ENCODE results near the gene MEIS1.

The MEIS1 gene

DNA sequence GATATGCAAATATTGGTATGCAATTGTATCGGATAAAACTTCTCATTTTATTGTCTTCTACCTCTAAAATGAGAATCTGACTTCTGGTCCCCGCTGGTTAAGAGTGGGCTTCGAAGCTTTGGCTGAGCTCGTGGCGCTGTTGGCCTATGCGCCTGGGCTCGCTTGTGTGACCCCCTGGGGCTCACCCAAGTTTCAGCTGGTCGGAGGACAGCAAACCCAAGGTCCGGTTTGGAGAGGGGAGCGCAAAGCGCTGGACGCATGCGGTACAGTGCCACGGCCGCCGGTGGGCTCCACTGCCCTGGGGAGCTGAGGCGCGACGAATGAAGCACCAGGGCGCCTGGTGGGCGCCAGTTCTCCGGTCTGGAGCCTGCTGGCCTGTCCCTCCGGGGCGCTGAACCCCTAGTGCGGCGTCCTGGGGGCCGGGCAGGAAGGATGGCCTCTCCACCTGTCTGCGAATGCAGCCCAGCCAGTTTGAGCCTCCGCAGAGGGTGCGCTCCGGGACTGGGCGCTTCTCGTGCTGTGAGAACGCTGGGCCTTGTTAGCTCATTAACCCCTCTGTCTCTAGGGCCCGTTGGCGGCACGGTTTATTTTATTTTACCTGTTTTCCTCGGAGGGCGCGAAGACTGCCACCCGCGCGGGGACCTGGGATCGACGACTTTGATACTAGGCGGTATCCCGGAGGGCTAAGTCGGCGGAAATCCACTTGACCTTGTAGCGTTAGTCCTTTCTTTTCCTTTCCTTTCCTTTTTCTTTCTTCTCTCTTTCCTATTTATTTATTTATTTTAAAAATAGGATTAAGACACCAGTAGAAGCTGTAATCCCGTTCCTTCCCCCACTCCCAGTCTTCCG is 10.4 kb downstream of the MEIS1 start:
- no peak for DNase-seq

DNA sequence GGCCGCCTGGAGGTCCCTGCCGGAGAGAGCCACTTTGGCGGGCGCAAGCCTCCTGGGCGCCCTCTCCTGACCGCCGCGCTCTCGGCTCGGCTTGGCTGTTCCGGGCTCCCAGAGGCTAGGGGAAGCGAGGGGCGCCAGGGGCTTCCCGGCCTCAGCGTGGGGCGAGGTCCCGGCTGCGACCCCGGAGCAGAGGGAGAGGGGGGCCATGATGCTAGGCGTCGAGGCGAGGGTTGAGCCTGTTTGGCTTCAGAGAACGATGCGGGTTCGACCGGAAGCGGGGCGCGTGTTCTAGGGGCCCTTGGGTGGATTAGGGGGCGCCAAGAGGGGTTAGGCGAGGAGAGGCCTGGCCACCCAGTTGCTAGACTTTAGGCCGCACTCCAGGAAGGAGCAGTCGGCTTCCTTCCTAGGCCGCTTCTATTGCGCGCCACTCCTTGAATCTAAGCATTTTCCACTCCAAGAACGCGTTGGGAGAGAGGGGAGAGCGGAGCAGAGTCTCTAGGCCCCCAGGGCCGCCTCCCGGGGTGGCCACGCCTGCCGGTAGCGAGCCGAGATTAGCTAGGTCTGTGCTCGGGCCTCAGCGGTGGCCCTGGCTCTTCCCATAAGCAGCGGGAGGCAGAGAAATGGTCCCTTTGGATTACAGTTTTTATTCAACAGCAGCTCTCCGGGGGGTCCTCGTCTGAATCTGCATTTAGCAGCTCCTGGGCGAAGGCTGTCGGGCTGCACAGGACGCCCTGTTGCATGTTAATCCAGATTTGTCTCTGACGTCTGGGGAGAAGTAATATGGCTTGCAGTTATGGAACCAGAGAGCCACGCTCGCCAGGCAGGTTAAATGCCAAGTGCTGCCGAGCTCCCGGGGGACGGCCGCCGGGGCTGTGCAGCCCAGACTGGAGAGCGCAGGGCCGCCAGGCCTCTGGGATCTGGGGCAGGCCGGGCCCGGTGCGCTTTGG is 11.3 kb downstream of the MEIS1 start:
- no peak for DNase-seq

DNA sequence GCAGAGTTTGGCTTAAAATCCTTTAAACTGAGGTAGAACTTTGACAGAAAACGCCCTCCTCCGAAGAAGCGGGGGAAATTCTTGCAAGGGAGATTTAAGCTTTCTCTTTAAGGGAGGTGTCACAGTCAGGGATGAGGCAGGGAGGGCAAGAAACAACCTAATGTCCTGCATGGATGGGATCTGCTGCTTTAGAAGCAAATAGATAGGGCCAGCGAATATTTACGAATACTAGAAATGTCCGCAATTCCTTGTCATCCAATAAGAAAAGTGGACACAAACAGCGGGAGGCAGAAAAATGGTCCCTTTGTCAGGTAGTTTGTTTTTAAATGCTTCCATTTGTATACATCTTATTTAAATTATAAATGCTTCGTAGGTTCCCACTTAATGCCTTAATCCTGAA is 12.0 kb downstream of the MEIS1 start:
- no peak for DNase-seq

DNA sequence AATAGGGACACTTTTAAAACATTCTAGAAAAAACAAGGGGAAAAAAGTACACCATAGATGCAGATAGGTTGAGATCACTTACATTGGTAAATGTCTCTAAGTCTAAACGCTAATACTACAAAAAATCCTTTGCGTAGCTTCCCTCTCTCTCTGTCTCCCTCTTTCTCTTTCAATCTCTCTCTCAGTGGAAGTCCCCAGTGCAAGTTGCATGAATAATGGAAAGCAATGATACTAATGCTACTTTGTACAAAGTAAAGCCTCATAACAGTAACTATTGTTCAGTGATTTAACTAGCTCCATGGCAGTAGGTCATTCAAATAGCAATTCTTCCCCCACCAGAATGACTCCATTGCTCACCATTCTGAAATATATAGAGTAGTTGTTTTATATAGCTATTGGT is 12.8 kb downstream of the MEIS1 start:
- DNase-seq: no peak

DNA sequence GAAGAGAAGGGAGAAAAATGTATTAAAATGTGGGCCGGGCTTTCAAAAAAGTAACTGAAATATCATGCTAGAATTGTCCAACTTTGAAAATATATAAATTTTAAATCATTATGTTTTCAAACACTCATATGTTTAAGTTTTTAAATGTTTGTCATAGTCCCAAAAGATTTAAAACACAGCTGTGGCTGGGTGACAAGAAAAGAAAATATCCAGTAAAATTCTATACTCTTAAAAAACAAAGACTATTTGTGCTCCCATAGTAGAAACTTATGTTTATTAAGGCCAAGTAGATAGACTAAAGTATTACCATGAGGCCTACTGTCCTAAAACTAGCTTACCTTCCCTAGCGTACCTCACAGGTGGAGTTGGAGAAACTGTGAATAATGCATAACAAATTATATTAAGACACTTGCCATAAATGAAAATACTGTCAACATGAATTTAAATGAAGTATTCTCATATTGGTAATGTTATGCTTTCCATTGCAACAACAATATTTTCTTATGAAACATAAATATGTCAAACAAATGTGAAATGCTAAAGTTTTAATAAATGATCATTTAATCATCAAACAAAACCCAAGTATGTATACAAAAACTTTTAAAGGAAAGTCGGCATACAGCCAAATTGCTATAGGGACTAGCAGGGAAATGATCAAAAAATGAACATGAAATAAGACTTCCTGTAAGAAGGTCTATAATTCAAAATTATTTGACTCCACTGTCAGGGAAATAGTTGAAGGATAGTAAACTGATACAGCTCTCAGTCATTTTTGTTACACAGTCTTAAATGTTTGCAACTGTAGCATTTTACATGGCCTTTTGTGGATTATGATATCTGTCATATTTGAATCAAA is 13.4 kb downstream of the MEIS1 start:
- no peak for DNase-seq

DNA sequence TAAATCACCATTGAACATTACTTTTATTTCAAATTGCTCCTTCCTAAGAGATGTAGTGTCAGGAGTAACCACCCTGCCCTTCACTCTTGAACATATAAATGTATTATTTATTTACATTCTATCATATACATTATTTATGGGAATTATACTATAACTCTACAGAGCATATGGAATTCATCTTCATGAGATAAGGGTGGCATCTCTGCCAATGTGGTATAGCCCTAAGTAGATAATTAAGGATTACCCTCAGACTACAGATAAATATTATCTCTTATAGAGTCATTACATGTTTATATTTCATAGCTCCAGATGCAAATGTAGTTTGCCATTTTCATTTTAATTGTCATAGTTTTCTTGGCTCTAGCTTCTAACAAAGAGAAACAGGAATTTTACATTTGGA is 17.3 kb downstream of the MEIS1 start:
- DNase-seq: no peak

DNA sequence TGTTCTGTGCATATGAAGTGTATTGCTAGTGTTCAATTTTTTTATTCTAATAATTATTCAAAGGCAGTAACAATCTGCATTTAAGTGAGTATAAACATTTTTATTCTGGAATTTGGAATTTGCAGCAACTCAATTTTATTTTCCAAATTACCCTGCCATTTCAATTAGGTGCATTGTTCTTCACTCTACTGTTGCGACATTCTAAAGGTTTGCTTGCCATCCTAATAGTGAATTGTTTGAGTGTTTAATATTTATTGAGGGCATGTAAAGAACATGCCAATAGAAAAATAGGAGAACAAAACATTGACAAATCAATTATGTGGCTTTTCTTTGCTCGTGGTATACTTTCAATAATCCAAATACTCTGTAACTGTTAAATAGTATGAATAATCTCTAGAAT is 18.0 kb downstream of the MEIS1 start:
- no peak for DNase-seq

DNA sequence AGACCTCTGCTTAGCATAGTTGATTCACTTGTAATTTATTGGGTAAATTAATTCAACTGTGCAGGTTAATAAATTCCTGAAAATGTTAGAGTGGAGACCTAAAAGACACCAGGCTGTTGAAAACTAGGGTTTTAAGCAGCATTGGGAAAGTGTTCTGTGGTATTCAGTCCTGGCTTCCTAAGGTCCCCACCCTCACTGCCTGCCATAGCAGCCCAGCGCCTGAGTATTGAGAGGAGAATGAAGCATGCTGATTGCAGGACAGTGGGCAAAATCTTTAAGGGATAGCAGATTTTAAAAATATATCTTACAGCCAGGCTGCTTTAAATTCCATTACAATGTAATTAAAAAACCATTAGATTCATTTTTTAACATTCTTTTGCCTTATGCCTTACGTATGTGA is 20.6 kb downstream of the MEIS1 start:
- no peak for DNase-seq

DNA sequence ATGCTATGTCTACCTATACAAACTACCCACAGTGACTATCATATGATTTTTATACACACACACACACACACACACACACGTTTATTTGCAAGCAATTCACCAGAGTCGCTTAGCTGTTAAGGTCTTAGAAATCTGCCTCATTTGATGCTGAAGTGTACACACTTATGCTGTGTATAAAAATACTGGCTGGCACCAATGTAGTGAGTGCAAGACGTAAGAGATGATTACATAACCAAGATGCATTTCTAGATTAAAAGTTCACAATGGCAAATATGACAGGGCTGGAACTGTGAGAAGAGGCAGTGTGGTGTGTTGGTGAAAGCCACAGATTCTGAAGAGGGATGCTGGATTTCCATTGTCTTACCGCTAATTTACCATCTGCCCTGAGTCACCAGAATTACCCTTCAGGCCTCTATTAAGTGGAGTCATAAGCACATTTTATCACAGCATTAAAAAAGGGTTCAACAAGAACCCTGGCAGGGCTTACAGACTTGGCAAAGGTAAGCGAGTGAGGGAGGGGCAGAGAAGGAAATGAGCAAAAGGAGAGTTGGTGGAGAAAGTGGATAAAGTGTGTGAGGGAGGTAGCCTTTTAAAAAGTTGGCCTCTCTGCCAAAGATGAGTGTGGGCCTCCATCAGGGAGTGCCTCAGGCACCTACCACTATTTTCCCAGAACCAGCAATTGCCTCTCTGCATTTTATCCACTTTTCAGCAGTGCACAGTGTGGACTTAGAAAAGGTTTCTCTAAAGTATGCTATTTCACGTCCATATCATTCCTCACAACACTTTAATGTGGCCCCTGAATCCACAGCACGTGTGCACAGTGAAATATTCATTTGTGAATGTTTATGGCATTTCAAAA is 21.5 kb downstream of the MEIS1 start:
- DNase-seq: no peak

DNA sequence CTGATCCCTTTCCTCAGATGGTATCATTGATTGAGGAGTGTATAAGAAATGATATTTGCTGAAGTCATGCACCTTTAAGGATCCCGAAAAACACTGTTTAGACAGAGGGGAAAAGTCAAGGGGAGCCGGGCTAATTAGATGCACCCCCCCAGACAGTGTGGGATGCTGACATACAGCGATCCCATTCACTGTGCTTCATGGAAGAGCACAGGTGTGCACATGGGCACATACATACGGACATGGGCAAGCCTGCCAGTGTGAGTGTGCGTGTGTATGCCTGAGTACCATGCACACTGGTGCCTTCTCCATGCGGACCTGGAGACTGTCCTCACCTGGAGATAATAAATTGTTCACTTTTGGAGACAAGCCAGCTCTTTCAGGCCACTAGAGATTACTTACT is 22.6 kb downstream of the MEIS1 start:
- no peak for DNase-seq

DNA sequence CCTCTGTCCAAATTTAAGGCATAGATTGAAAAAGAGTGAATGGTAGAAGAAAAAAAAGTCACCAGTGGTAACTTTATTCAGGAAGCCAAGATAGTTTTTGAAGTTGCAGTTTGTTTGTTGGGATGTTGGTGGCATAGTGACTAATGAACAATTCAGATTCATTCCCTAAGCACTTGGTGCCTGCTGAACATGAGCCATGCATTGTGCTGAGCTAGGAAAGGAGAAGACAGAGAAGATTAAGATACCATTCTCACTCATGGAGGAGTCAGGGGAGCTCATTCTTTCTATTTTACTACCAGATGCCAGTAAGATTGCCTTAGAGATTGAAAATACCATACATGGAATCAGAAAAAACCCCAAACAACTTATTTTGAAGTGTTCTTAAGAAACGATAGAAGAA is 25.1 kb downstream of the MEIS1 start:
- no peak for DNase-seq

DNA sequence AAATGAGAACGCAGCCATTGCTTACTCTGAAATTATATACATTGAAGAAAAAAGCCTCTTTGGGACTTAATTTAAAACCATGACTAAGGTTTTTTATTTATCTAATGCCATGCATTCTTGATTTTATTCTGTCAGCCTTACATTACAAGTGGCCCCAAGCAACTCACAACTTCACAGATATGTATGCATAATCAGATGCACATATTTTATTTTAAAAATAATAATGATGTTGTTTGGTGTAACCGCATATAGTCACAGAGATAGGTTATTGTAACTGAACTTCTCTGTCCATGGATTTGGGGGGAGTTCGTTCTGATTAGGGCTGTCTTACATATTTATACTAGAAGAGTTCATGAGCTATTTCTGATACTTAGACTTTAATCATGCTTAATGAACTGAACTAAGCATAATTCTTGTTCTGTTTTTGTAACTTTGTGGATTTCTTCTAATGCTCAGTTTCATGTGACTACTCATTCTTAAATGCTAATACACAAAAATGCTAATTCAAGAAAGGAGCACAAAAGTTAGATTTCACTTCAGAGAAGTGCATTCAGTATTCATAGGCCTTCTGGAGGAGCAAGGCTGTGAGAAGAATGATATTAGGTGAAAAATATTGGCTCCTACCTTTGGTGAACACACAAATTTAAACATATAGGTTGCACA is 26.2 kb downstream of the MEIS1 start:
- DNase-seq: no peak

DNA sequence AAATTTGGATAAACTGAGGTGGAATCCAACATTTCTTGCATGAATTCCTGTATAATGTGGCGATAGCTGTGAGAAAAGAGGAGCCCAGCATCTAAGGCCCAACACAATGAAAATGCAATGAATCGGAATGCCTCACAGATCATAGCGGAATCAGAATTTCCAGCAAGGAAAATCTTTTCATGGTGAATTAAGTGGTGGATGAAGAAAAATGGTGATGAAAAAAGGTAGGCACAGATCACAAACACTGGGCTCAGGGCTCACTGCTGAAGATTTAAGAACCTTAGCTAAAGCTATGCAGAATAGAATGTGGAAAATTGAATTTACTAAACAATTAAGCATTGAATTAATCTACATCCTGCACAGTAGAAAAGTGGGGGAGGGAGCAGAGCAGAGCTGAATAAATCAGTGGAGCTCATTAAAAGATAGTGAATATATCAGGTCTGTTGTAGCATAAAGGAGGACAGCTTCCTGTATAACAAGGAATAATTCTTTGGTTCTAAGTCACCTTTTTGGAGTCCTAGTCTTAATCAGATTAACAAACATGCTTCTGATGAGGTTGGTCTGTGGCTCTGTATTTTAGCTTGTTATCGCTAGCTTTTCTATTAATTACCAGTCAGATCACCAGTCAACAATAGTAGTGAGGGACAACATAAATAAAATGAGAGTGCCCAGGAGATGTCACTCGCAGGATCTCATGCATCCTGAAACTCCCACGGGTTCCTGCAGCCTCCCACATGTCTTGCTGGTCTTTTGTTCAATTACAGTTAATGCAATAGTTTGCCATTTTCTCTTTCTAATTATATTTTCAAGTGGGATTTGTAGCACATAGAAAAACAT is 27.0 kb downstream of the MEIS1 start:
- DNase-seq: no peak

DNA sequence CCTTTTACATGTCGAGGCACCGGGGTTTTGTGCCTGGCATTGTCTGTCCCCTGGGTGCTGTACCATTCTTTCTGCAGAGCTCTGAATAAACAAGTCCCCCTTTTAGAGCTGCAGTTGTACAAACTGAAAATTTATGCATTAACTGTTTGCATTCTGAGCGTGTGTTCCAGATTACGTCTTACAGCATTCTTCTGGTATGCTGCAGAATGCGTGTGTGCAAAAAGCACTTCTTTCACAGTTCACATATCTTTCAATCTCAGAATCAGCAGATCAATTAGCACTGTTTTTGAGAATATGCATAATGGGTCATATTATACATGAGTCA is 27.5 kb downstream of the MEIS1 start:
- DNase-seq: no peak

DNA sequence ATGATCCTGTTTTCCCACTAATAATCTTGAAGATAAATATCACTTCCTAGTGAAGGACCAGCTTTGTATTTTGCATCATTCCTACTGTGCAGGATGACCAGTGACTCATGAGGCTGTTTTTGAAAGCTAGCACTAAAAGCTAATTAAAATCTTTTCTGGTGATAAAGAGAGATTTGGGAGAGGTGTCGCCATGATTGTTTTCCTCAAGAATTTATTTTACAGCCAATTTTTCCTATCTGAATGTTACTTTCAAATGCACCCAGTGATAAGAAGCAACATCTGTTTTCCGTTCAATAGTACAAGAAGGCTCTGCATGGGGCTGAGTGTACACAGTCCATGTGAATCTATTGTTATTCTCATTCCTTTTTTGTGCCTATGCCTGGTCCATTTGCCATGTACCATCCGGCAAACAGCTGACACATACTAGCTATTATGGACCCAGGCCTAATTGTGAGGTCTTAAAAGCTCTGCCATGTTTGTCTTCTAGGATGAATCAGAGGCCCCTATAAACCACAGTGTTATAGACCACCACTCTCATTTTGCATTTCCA is 28.4 kb downstream of the MEIS1 start:
- DNase-seq: no peak

DNA sequence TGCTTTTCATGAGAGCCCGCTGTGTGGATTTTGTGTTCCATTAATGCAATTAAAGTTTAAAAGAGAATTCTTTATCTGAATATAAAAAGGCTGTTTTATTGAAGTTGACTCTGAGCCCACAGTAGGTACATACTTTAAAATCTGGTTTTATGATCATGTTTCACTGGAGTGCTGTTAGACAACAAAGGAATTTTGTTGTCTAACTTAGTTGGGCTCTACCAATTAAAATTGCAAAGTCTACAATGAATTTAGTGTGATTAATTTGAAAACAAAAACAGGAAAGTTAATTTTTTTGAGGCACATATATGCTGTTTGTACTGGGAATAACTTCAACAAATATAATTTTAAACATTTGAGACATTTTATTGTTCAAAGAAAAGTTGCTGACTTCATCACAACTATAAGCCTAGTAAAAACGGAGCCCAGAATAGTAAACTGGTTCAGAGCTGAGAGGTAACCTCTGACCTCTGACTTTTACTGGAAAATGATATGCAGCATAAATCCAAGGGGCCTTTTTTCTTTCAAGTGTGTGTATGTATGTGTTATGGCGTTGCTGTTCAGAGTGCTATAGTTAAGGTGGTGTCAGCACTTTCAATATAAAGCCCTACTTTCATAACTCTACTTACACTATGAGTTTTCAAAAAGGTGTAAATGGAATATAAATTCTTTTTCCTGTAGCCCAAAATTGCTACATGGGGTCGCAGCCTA is 30.2 kb downstream of the MEIS1 start:
- no peak for DNase-seq

DNA sequence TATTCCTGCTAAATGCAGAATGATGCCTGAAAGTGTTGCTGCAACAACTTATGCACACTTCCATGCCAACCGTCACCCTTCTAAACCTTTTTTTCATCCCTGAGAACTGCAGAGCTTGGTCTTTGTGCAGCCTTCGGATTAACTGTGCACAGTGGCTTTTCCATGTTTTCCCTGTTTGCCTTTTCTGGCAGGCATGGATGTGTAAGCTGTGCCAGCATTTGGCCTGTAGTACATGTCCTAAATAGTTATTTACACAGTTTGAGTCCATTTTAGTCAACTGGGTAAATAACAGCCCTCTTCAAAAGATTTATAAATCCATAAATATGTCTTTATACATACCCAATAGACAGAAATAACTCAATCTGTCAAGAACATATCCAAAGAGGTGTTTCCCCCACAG is 31.5 kb downstream of the MEIS1 start:
- no peak for DNase-seq

DNA sequence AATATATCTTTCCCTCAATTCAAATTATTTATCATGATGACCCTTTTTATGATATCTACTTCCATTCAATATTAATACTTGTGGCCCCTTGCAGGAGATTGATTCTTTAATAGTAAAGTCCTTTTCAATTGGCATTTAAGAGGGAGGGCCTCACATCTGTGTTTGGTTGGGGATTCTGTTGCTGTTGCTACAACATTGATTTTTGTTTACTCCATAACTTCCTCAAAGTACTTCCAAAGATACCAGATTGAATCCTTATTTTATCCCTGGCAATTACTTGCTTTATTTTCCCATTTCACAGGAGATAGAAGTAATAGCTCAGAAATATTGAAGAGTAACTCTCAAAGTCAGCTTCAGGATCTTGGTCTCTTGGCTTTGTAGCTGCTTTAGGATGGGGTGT is 32.8 kb downstream of the MEIS1 start:
- DNase-seq: no peak

DNA sequence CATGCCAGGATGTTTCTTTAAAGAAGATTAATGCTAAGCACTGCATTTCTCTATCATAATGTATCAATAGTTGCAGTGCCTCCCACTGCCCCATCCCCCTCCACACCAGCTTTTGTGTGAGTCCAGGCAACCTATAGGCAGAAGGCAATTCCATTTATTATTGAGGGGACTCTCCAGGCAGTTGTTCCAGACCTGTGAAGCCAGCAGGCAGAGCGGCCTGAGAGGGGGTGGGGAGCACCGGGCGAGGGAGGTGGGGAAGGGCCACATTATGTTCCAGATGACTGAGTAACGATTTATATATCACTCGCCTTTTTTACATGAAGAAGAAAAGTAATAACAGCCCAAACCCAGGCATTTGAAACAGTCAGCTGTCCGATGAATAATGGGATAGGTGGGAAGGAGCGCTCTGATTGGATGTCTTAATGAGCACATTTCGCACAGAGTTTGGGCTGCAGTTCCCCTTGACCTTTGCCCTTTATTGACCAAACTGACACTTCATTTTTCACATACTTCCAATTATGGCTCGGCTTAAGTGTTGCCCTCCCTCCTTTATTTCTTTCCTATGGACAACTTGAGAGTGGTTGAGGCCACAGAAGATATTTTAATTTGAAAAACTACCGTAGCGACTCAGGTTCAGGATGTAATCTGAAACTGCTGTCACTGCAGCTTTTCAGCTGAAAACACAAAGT is 34.4 kb downstream of the MEIS1 start:
- DNase-seq: no peak

Measured in OCI-M1 (cell line).